ENCODE measurements around the gene BLM. TPM values are rescaled to one million over a fixed set of nuclear protein-coding genes. Genes with fewer than 3 reads are reported as not detected.
"Not testable (repeated sequence)": the region's sequence is repeated elsewhere in the genome, so short reads cannot be mapped to it uniquely, and the experiment has no call there.

Gene BLM
- total RNA-seq: 10 to 100 TPM in 1 of 4 donors, 1 to 10 TPM in 3; 1.7 to 13.2 (median 4.2) TPM

DNA sequence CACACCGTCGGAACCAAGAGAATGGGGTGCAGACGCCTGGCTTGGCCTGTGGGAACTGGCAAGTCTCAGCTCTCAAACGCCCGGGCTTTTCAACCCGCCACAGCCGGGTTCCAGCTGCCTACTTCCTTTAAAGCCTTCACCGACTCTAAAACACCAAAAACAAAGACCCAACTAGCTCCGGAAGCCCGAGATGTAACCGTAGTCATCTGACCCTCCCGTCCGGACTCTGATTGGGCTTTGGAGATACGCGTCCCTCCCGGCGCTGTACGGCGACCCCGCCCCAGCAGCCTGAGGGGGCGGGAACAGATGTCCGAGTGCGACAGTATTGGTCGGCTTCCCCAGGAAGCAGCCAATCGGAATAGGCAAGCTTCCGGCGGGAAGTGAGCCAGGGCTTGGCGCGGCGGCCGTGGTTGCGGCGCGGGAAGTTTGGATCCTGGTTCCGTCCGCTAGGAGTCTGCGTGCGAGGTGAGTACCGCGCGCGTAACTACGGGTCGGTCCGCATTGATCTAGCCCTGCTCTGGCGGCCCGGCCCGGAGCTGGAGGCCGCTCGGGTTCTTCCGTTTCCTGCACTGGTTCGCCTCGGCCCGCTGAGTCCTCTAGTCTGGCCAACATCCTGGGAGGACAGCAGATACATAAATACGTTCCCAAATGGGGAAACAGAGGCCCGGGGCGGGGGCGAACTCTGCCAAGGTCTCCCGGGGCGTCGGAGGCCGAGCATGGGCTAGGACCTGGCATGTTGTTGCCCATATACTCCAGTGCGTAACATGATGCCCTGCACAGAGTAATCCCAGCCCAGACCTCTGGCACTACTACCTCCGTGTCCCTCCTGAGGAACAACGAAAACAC, at the start of gene BLM:
TSS of gene BLM (plus strand) at position 371 of the 846 bp plus-strand sequence. CDS start 30,047 bp downstream, outside the sequence.
- peak; percentile 78 for DNase-seq (ENCODE audit: low spot score)
- ATAC-seq (ENCODE audit: low FRiP score): peak; percentile 100
- TF ChIP-seq, protein P1, sequence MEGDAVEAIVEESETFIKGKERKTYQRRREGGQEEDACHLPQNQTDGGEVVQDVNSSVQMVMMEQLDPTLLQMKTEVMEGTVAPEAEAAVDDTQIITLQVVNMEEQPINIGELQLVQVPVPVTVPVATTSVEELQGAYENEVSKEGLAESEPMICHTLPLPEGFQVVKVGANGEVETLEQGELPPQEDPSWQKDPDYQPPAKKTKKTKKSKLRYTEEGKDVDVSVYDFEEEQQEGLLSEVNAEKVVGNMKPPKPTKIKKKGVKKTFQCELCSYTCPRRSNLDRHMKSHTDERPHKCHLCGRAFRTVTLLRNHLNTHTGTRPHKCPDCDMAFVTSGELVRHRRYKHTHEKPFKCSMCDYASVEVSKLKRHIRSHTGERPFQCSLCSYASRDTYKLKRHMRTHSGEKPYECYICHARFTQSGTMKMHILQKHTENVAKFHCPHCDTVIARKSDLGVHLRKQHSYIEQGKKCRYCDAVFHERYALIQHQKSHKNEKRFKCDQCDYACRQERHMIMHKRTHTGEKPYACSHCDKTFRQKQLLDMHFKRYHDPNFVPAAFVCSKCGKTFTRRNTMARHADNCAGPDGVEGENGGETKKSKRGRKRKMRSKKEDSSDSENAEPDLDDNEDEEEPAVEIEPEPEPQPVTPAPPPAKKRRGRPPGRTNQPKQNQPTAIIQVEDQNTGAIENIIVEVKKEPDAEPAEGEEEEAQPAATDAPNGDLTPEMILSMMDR (IDR thresholded peaks at IDR 0.05): no peak

DNA sequence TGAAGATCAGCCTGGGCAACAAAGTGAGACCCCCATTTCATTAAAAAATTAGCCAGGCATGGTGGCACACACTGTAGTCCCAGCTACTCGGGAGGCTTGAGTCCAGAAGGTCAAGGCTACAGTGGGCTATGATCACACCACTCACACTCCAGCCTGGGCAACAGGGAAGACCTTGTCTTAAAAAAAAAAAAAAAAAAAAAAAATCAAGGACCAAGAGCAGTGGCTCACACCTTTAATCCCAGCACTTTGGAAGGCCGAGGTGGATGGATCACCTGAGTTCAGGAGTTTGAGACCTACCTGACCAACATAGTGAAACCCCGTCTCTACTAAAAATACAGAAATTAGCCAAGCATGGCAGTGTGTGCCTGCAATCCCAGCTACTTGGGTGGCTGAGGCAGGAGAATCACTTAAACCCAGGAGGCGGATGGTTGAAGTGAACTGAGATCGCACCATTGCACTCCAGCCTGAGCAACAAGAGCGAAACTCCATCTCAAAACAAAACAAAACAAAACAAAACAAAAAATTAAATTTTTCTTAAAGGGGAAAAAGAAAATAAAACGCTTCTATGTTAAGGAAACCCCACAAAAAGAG, 49.3 kb upstream of the BLM start:
- not testable (repeated sequence) for DNase-seq (ENCODE audit: low spot score); ATAC-seq (ENCODE audit: low FRiP score)

DNA sequence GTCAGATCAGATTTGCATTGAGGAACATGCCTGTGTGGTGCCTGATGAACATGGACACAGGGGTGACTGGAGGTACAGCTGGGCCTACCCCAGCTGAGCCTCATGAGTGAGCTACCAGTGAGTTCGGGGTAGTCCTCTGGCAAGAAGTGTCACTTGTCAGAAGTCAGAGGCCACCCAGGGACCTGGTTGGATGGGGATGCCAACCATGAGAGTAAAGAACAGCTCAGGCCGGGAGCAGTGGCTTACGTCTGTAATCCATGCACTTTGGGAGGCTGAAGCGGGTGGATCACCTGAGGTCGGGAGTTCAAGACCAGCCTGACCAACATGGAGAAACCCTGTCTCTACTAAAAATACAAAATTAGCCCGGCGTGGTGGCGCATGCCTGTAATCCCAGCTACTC, 46.5 kb upstream of the BLM start:
- peak; percentile 39 for ATAC-seq (ENCODE audit: low FRiP score)

DNA sequence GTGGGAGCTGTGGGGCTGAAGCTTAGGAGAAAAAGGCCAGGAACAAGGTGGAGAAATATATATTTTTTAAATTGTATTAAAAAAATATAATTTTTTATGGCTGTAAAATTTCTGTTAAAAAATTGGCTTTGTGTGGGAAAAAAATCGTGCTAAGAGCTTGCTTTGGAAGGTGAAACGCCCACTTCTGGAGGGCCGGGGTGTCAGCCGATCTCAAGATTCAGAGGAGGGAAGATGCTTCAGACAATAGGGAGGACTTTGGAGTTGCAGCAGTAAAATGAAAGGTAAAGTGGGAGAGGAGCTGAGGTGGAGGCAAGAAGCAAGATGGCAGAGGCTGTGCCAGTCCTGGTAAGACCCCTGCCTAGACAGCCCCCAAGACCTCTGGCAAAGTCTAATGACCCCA, 45.9 kb upstream of the BLM start:
- DNase-seq (ENCODE audit: low spot score) (no peak), ATAC-seq (ENCODE audit: low FRiP score) (no peak)
- TF ChIP-seq, protein P1 (IDR thresholded peaks at IDR 0.05): no peak

More for the DNA sequence above, 46.5 kb upstream of the BLM start:
- not testable (repeated sequence) for DNase-seq (ENCODE audit: low spot score)

DNA sequence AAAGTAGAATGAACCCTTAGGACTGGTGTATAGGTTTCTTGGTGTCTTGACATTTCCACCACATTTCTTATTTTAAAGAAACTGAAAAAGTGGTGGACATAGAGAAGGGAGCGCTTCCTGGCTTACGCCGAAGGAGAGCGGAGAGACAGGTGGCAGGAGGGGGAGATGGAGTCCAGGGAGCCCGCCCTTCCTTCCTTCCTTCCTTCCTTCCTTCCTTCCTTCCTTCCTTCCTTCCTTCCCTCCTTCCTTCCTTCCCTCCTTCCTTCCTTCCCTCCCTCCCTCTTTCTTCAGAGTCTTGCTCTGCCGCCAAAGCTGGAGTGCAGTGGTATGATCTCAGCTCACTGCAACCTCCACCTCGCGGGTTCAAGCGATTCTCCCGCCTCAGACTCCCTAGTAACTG, 43.8 kb upstream of the BLM start:
- not testable (repeated sequence) for DNase-seq (ENCODE audit: low spot score); ATAC-seq (ENCODE audit: low FRiP score)

DNA sequence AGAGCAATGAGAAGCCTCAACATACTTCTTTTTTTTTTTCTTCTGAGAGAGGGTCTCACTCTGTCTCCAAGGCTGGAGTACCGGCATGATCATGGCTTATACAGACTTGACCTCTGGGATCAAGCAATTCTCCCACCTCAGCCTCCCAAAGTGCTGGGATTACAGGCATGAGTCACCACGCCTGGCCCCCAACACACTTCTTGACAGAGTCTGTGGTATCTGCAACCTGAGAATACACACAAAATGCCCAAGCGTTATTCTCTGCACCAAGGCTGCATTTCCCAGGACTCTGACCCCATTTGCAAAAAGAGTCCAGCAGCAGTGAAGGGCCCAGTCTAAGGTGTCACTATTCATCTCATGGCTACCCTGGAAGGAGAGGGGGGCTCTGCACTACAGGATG, 42.7 kb upstream of the BLM start:
- DNase-seq (ENCODE audit: low spot score): no peak
- TF ChIP-seq, protein P1 (IDR thresholded peaks at IDR 0.05): no peak
- no peak for ATAC-seq (ENCODE audit: low FRiP score)

DNA sequence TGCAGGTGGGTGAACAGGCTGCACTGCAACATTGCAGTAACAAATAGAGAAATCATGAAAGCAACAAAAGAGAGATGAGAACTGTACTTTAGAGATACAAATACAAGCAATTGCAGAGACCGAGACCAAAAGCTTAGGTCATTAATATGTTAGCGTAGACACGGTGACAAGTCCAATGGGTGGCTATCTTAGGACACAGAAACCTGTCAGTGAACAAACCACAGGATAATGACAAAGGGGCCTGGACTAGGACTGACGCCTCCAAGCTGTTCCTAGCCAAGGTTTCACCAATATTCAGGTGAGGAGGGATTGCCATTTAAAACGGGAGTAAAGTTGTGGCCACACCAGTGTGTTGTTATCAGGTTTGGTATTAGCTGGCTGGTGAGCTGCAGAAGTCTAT, 41.7 kb upstream of the BLM start:
- DNase-seq (ENCODE audit: low spot score): no peak
- TF ChIP-seq, protein P1 (IDR thresholded peaks at IDR 0.05): no peak
- no peak for ATAC-seq (ENCODE audit: low FRiP score)

DNA sequence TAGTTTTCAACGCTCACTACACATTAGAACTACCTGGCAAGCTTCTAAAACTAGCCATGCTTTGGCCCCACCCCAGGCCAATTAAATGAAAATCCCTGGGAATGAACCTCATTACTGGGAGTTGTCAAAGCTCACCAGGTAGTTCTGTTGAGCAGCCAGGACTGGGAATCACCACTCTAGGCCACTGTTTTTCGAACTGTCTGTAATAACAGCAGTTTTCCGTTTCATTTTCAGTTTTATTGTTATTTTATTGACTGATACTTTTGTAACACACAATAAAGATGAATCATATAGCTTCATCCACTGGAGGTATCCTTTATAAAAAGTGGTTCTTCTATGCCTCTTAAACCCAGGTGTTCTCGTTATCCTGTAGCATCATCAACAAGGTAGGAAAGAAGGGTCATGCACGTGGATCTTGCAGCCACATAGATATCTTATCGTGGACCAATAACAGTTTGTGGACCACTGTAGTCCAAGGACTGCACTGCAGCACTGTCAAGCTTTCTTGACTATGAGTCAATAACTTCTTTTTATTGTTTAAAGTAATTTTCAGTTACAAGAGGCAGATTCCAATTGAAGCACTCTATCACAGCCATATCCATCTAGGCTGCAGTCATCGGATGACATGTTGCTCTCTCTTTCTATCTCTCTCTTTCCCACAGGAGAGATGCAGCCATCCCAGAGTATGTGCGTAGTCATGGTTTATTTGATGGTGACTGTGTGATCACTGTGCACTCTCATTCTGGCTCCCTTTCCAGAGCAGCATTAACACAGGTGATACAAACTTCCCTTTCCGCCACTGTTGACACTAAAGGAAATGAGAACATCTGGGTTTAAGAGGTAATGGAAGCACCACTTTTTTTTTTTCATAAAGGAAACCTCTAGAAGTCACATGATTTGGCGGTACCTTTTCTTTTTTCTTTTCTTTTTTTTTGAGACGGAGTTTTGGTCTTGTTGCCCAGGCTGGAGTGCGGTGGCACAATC, 39.0 kb upstream of the BLM start:
- TF ChIP-seq, protein P1 (IDR thresholded peaks at IDR 0.05): no peak
- no peak for ATAC-seq (ENCODE audit: low FRiP score)
- DNase-seq (ENCODE audit: low spot score): no peak

All from omental fat pad (tissue), 4 donors.